Measurements from ENCODE around the gene TOMM20.
"Not testable (repeated sequence)": the region's sequence is repeated elsewhere in the genome, so short reads cannot be mapped to it uniquely, and the experiment has no call there.

- TF ChIP-seq, protein P1, sequence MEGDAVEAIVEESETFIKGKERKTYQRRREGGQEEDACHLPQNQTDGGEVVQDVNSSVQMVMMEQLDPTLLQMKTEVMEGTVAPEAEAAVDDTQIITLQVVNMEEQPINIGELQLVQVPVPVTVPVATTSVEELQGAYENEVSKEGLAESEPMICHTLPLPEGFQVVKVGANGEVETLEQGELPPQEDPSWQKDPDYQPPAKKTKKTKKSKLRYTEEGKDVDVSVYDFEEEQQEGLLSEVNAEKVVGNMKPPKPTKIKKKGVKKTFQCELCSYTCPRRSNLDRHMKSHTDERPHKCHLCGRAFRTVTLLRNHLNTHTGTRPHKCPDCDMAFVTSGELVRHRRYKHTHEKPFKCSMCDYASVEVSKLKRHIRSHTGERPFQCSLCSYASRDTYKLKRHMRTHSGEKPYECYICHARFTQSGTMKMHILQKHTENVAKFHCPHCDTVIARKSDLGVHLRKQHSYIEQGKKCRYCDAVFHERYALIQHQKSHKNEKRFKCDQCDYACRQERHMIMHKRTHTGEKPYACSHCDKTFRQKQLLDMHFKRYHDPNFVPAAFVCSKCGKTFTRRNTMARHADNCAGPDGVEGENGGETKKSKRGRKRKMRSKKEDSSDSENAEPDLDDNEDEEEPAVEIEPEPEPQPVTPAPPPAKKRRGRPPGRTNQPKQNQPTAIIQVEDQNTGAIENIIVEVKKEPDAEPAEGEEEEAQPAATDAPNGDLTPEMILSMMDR (tag by site-specific recombination; IDR thresholded peaks at IDR 0.05), result not testable (repeated sequence)
- TF ChIP-seq SP7 (tag by site-specific recombination; IDR thresholded peaks at IDR 0.05); ZNF10 (tag by site-specific recombination; IDR thresholded peaks at IDR 0.05); YY1 (tag by site-specific recombination; IDR thresholded peaks at IDR 0.05); ZNF221 (tag by site-specific recombination; IDR thresholded peaks at IDR 0.05; ENCODE audit: borderline replicate concordance); ZNF610 (tag by site-specific recombination; IDR thresholded peaks at IDR 0.05; ENCODE audit: borderline replicate concordance); REST (tag by site-specific recombination; IDR thresholded peaks at IDR 0.05); RBAK (tag by site-specific recombination; IDR thresholded peaks at IDR 0.05); BCL11A (tag by site-specific recombination; IDR thresholded peaks at IDR 0.05; ENCODE audit: low read depth); PRDM1 (tag by site-specific recombination; IDR thresholded peaks at IDR 0.05); ZNF433 (tag by site-specific recombination; IDR thresholded peaks at IDR 0.05; ENCODE audit: low read depth): not testable (repeated sequence)
Measured at GRCh38 chr1:235097501-235097900, 31.1 kb downstream of the TOMM20 start.
